ENCODE measurements around the gene AGAP1. TPM values are rescaled to one million over a fixed set of nuclear protein-coding genes. Genes with fewer than 3 reads are reported as not detected.

AGAP1 gene
- total RNA-seq, 2 experiments from 2014 or later: not detected

- Histone ChIP-seq H3K9me2 (ENCODE audit: insufficient read depth, low read length) (no peaks in the 10 kb centered on the region), H3K36me3 (ENCODE audit: insufficient read depth, low read length) (no peaks in the 10 kb centered on the region), H3K79me2 (ENCODE audit: insufficient read depth, low read depth, low read length) (no peaks in the 10 kb centered on the region), H3K4me1 (ENCODE audit: insufficient read depth, low read length, poor library complexity, severe bottlenecking) (no peaks in the 10 kb centered on the region), H3K4me2 (ENCODE audit: low read length) (no peak overlapping the region), H3K4me3 (ENCODE audit: low read depth, low read length, poor library complexity, severe bottlenecking) (no peak overlapping the region), H3K9me3 (ENCODE audit: low read length) (no peaks in the 10 kb centered on the region), H2AFZ (ENCODE audit: low read length) (no peak overlapping the region), H4K20me1 (ENCODE audit: insufficient read depth, low read length) (no peaks in the 10 kb centered on the region), H3K27ac (ENCODE audit: low read depth, low read length, poor library complexity, severe bottlenecking) (no peak overlapping the region)
- CTCF ChIA-PET (ENCODE audit: unreplicated experiment): no interaction called here
- TF ChIP-seq, protein P1, sequence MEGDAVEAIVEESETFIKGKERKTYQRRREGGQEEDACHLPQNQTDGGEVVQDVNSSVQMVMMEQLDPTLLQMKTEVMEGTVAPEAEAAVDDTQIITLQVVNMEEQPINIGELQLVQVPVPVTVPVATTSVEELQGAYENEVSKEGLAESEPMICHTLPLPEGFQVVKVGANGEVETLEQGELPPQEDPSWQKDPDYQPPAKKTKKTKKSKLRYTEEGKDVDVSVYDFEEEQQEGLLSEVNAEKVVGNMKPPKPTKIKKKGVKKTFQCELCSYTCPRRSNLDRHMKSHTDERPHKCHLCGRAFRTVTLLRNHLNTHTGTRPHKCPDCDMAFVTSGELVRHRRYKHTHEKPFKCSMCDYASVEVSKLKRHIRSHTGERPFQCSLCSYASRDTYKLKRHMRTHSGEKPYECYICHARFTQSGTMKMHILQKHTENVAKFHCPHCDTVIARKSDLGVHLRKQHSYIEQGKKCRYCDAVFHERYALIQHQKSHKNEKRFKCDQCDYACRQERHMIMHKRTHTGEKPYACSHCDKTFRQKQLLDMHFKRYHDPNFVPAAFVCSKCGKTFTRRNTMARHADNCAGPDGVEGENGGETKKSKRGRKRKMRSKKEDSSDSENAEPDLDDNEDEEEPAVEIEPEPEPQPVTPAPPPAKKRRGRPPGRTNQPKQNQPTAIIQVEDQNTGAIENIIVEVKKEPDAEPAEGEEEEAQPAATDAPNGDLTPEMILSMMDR (conservative IDR thresholded peaks at IDR 0.05; ENCODE audit: low read length): no peak
- no peak for TF ChIP-seq EZH2phosphoT487 (IDR thresholded peaks at IDR 0.05; ENCODE audit: borderline replicate concordance, low read depth, low read length)
- no peak for DNase-seq (ENCODE audit: low spot score)
- BruUV-seq (replicated peaks): no TSS peak
- POLR2A ChIA-PET: no interaction called here
- intact Hi-C loops (cut with micrococcal nuclease; ENCODE audit: unreplicated experiment): no loop called here
These were observed 12.6 kb downstream of the AGAP1 start for GRCh38 chr2:235506291-235506996.

- H3K79me2 ChIP-seq (ENCODE audit: insufficient read depth, low read depth, low read length): no peaks in the 10 kb centered on the region
- H3K9me2 ChIP-seq (ENCODE audit: insufficient read depth, low read length): no peaks in the 10 kb centered on the region
- ChIA-PET POLR2A (no interaction called here), CTCF (ENCODE audit: unreplicated experiment) (no interaction called here)
- H3K9me3 ChIP-seq (ENCODE audit: low read length): no peaks in the 10 kb centered on the region
- no peak overlapping the region for H2AFZ ChIP-seq (ENCODE audit: low read length)
- intact Hi-C loops (cut with micrococcal nuclease; ENCODE audit: unreplicated experiment): no loop called here
- TF ChIP-seq EZH2phosphoT487 (IDR thresholded peaks at IDR 0.05; ENCODE audit: borderline replicate concordance, low read depth, low read length): no peak
- TF ChIP-seq, protein P1 (conservative IDR thresholded peaks at IDR 0.05; ENCODE audit: low read length): no peak
- no peak overlapping the region for H3K4me2 ChIP-seq (ENCODE audit: low read length)
- H4K20me1 ChIP-seq (ENCODE audit: insufficient read depth, low read length): no peaks in the 10 kb centered on the region
- no peaks in the 10 kb centered on the region for H3K36me3 ChIP-seq (ENCODE audit: insufficient read depth, low read length)
- no peak overlapping the region for H3K27ac ChIP-seq (ENCODE audit: low read depth, low read length, poor library complexity, severe bottlenecking)
- no peak for DNase-seq (ENCODE audit: low spot score)
- no TSS peak for BruUV-seq (replicated peaks)
- no peak overlapping the region for H3K4me3 ChIP-seq (ENCODE audit: low read depth, low read length, poor library complexity, severe bottlenecking)
- no peaks in the 10 kb centered on the region for H3K4me1 ChIP-seq (ENCODE audit: insufficient read depth, low read length, poor library complexity, severe bottlenecking)
These were observed 13.3 kb downstream of the AGAP1 start for GRCh38 chr2:235506997-235507615.

GRCh38 chr2:235507928-235508327 lies 14.1 kb downstream of the AGAP1 start:
- H3K9me3 ChIP-seq (ENCODE audit: low read length): no peaks in the 10 kb centered on the region
- intact Hi-C loops (cut with micrococcal nuclease; ENCODE audit: unreplicated experiment): no loop called here
- no peak for DNase-seq (ENCODE audit: low spot score)
- H3K27ac ChIP-seq (ENCODE audit: low read depth, low read length, poor library complexity, severe bottlenecking): no peak overlapping the region
- no peaks in the 10 kb centered on the region for H3K9me2 ChIP-seq (ENCODE audit: insufficient read depth, low read length)
- no peaks in the 10 kb centered on the region for H4K20me1 ChIP-seq (ENCODE audit: insufficient read depth, low read length)
- H3K36me3 ChIP-seq (ENCODE audit: insufficient read depth, low read length): no peaks in the 10 kb centered on the region
- POLR2A ChIA-PET: no interaction called here
- H3K79me2 ChIP-seq (ENCODE audit: insufficient read depth, low read depth, low read length): no peaks in the 10 kb centered on the region
- BruUV-seq (replicated peaks): no TSS peak
- CTCF ChIA-PET (ENCODE audit: unreplicated experiment): interaction anchor here (0.6 kb wide), 1 partner anchor 20 kb away, joined by 4 read pairs; no protein-coding TSS in a partner anchor
- H3K4me1 ChIP-seq (ENCODE audit: insufficient read depth, low read length, poor library complexity, severe bottlenecking): no peaks in the 10 kb centered on the region
- H3K4me2 ChIP-seq (ENCODE audit: low read length): no peak overlapping the region
- no peak overlapping the region for H3K4me3 ChIP-seq (ENCODE audit: low read depth, low read length, poor library complexity, severe bottlenecking)
- H2AFZ ChIP-seq (ENCODE audit: low read length): no peak overlapping the region
- TF ChIP-seq, protein P1 (conservative IDR thresholded peaks at IDR 0.05; ENCODE audit: low read length): no peak
- no peak for TF ChIP-seq EZH2phosphoT487 (IDR thresholded peaks at IDR 0.05; ENCODE audit: borderline replicate concordance, low read depth, low read length)

Data from OCI-LY7 (cell line).